Natural killer cell treated with Interleukin-12 subunit alpha and Interleukin-12 subunit beta and Interleukin-15 and Interleukin-18, amount 100 ng/mL, for 72 hours (primary cell): ENCODE results near the gene OIP5. TPM values are rescaled to one million over a fixed set of nuclear protein-coding genes. Genes with fewer than 3 reads are reported as not detected.
"Not testable (repeated sequence)": the region's sequence is repeated elsewhere in the genome, so short reads cannot be mapped to it uniquely, and the experiment has no call there.

Source experiments
- ATAC-seq, 2 donors: fragments of 150-1000 bp; cut with Tn5 transposase in 1 of 2; sonication (Bioruptor Pico), chemical (Tn5 transposase) in 1 of 2; 2 replicates each; pipeline ENCODE4 v1.10.0; 2021
- DNase-seq: peaks from one replicate; pipeline ENCODE4 v3.0.0; 2022; ENCODE audit warnings: low spot score
- H3K27ac Mint-ChIP-seq, 2 donors: 1 replicate in 1 of 2; 2 replicates in 1 of 2; pipeline ENCODE4 v1.8.0; 2022; ENCODE audit warnings: mixed read lengths in 2 of 2, mild to moderate bottlenecking in 1 of 2, moderate library complexity in 1 of 2
- H3K27me3 Mint-ChIP-seq, 2 donors: 1 replicate in 1 of 2; 2 replicates in 1 of 2; pipeline ENCODE4 v1.8.0; 2022; ENCODE audit warnings: mixed read lengths in 2 of 2
- H3K36me3 Mint-ChIP-seq: one replicate; pipeline ENCODE4 v1.8.0; 2022; ENCODE audit warnings: mixed read lengths
- H3K4me1 Mint-ChIP-seq, 2 donors: 1 replicate in 1 of 2; 2 replicates in 1 of 2; pipeline ENCODE4 v1.8.0; 2022; ENCODE audit warnings: low read depth in 2 of 2, mixed read lengths in 2 of 2, mild to moderate bottlenecking in 1 of 2
- H3K4me3 Mint-ChIP-seq: one replicate; pipeline ENCODE4 v1.8.0; 2022; ENCODE audit warnings: mixed read lengths
- H3K9me3 Mint-ChIP-seq: 2 replicates; pipeline ENCODE4 v1.8.0; 2022; ENCODE audit warnings: mixed read lengths
- total RNA-seq, 2 donors: library from RNA; stranded (reverse); gene quantifications; one replicate each; pipeline ENCODE4 v1.2.3, GENCODE V29; 2022

Gene OIP5
- total RNA-seq, 2 donors from 2014 or later: 8.2 to 15.1 TPM

DNA sequence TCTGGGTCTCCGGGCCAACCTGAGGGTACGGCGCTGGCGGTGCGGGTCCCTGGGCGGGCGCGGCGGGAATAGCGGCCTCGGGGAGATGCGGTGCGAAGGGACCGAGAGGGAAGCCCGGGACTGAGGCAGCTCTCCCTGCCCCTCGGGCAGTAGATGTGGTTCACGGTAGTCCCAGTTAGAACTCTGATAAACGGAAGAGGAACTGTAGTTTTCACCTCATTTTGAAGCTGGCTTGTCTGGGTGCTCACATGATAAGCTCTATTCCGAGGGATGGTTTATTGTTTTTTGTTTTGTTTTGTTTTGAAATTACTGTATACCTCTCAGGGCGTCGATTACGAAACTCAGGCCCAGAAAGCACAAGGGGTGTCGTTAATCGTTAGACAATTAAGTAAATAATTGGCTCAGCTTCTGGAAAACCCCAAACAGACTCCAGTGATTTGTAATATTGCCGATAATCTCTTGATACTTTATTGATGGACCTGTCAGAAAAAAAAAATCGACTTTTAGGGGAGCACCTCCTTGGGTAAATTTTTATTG is 703 bp upstream of the OIP5 start:
- Mint-ChIP-seq H3K9me3 (no peaks in the 10 kb centered on the region), H3K4me3 (peak overlapping the region; percentile 90), H3K36me3 (peaks cover 4% of the 10 kb centered on the region), H3K27ac (peak overlapping the region; percentile 85 to 86), H3K4me1 (peaks cover 25 to 36% of the 10 kb centered on the region in 2 donors), H3K27me3 (no peaks in the 10 kb centered on the region)
- ATAC-seq: peak in 1 of 2 donors; percentile 13
- no peak for DNase-seq

DNA sequence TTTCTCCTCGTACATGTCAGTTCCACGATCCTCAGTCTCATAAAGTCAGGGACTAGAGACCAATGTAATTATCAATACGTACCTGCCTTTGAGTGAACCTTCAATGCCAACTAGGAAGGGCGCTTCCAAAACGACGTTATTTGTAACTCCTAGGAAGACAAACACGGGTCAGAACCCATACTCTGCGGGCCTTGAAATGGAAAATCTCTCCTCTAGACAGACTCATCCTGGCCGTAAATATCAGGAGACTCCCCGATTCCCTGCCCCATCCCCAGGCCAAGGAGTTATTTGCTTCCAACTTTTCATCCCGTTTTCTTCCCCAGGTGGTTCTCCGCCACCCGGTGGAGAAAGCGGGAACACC is 578 bp downstream of the OIP5 start:
- ATAC-seq (no peak), DNase-seq (no peak)
- H3K4me1 Mint-ChIP-seq: peaks cover 25 to 29% of the 10 kb centered on the region in 2 donors
- no peaks in the 10 kb centered on the region for H3K9me3 Mint-ChIP-seq
- H3K27me3 Mint-ChIP-seq: no peaks in the 10 kb centered on the region
- no peaks in the 10 kb centered on the region for H3K36me3 Mint-ChIP-seq
- H3K4me3 Mint-ChIP-seq: peak overlapping the region; percentile 90
- peak overlapping the region; percentile 85 to 86 for H3K27ac Mint-ChIP-seq

DNA sequence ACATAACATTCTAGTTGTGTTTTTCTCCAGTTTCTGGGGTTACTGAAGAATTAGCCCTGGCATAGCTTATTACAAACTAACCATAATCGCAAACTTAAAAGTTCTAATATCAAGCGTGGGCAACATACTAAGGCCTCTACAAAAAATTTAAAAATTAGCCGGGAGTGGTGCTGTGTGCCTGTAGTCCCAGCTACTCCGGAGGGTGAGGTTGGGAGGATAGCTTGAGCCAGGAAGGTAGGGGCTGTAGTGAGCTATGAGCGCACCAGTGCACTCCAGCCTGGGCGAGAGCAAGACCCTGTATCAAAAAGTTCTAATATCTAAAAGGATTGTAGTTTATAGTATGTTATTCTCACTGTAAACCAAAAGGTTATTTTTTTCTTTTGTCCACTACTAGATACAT is 1.1 kb downstream of the OIP5 start:
- DNase-seq: no peak
- no peaks in the 10 kb centered on the region for H3K9me3 Mint-ChIP-seq
- H3K36me3 Mint-ChIP-seq: no peaks in the 10 kb centered on the region
- H3K27me3 Mint-ChIP-seq: no peaks in the 10 kb centered on the region
- H3K27ac Mint-ChIP-seq: peak overlapping the region; percentile 85 to 86
- peaks cover 24 to 25% of the 10 kb centered on the region in 2 donors for H3K4me1 Mint-ChIP-seq
- peak overlapping the region; percentile 90 for H3K4me3 Mint-ChIP-seq
- ATAC-seq: no peak

DNA sequence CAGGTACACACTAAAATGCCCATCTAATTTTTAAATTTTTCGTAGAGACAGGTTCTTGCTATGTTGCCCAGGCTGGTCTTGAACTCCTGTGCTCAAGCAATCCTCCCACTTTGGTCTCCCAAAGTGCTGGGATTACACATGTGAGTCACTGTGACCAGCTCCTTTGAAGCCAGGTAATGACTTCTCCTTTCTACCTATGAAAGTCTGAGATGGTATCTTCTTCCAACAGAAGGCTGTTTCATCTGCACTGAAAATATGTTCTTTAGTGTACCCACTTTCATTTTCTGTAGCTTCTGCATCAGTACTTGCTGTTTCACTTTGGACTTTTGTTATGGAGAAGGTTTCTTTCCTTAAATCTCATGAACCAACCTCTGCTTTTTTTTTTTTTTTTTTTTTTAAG is 8.8 kb downstream of the OIP5 start:
- H3K4me1 Mint-ChIP-seq: peaks cover 0 to 3% of the 10 kb centered on the region in 2 donors
- no peak overlapping the region for H3K27ac Mint-ChIP-seq
- ATAC-seq: no peak
- H3K36me3 Mint-ChIP-seq: no peaks in the 10 kb centered on the region
- H3K9me3 Mint-ChIP-seq: no peaks in the 10 kb centered on the region
- no peak overlapping the region for H3K4me3 Mint-ChIP-seq
- no peaks in the 10 kb centered on the region for H3K27me3 Mint-ChIP-seq
- DNase-seq: no peak

DNA sequence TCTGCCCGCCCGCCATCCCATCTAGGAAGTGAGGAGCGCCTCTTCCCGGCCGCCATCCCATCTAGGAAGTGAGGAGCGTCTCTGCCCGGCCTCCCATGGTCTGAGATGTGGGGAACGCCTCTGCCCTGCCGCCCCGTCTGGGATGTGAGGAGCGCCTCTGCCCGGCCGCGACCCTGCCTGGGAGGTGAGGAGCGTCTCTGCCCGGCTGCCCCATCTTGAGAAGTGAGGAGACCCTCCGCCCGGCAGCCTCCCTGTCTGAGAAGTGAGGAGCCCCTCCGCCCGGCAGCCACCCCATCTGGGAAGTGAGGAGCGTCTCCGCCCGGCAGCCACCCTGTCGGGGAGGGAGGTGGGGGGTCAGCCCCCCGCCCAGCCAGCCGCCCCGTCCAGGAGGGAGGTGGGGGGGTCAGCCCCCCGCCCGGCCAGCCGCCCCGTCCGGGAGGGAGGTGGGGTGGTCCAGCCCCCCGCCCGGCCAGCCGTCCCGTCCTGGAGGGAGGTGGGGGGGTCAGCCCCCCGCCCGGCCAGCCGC is 11.5 kb downstream of the OIP5 start:
- not testable (repeated sequence) for DNase-seq, H3K4me3 Mint-ChIP-seq, ATAC-seq, H3K36me3 Mint-ChIP-seq, H3K4me1 Mint-ChIP-seq, H3K9me3 Mint-ChIP-seq, H3K27ac Mint-ChIP-seq, H3K27me3 Mint-ChIP-seq

DNA sequence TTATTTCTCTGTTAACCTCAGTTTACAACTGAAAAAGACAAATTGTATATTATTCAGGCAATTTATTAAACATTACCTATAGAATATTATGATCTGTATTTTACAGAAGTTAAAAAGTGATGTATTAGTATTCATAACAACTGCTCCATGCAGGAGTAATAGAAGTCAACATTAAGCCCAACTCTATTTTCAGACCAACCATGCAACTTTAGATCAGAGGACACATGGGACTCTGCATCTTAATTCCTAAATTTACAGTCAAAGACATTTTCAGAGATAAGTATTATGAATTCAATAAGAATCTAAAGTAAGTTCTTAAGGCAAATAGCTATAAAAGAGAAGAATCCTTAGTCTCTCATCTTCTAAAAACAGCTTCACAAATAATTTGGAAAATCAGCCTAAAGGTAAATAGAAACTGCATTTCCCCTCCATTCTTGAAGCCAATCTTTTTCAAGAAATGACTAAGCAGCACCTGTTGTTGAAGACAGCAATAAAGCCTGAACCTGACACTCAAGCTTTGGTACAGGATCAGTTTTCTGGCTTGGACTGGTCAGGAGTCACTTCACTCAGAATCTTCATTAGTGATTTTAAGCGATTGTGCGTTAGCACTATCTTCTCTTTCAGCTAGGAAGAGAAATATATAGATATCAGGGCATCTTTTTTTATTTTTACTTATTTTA is 23.0 kb downstream of the OIP5 start:
- H3K4me3 Mint-ChIP-seq: no peak overlapping the region
- H3K27me3 Mint-ChIP-seq: no peaks in the 10 kb centered on the region
- no peak overlapping the region for H3K27ac Mint-ChIP-seq
- DNase-seq: no peak
- peaks cover 4% of the 10 kb centered on the region for H3K36me3 Mint-ChIP-seq
- no peaks in the 10 kb centered on the region for H3K4me1 Mint-ChIP-seq
- no peak for ATAC-seq
- no peaks in the 10 kb centered on the region for H3K9me3 Mint-ChIP-seq

DNA sequence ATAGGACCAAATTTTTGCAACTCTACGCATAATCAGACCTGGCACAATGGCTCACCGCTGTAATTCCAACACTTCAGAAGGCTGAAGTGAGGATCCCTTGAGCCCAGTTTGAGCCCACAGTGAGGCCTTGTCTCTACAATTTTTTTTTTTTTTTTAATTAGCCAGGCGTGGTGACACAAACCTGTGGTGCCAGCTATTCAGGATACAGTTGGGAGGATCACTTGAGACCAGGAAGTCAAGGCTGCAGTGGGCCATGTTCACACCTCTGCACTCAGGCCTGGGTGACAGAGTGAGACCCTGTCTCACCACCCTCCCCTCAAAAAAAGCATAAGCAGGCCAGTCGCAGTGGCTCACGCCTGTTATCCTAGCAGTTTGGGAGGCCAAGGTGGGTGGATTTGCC is 24.7 kb downstream of the OIP5 start:
- DNase-seq (no peak), ATAC-seq (no peak)
- peaks cover 0 to 8% of the 10 kb centered on the region in 2 donors for H3K4me1 Mint-ChIP-seq
- H3K4me3 Mint-ChIP-seq: no peak overlapping the region
- peaks cover 4% of the 10 kb centered on the region for H3K36me3 Mint-ChIP-seq
- H3K9me3 Mint-ChIP-seq: no peaks in the 10 kb centered on the region
- H3K27ac Mint-ChIP-seq: no peak overlapping the region
- no peaks in the 10 kb centered on the region for H3K27me3 Mint-ChIP-seq

DNA sequence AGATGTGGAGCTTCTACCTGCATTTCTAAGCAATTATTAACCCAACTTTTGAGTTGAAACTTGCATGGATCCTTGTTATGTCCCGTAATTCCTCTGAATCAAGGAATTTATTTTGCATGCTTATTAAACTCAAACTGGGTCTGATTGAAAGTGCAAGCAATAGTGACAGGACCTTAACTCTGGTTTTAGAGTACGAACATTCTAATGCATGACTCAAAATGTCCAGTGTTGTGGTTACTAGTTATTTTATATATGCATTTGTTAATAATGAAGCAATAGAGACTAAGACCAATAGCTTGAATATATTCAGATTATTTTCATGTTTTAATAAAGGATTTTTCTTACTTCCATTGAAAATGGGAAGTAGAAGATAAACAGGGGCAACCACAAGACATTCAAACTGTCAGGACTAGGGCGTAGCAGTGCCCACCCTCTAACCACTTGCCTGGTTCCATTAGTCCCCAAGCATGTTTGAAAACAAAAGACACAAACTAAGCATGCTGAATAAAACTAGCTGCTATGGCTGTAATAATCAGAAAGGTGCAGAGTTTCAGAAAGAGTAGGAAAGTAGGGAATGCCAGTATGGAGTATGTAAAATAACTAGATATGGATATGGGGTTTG is 28.1 kb downstream of the OIP5 start:
- ATAC-seq: no peak
- Mint-ChIP-seq H3K4me1 (peaks cover 0 to 14% of the 10 kb centered on the region in 2 donors), H3K4me3 (no peak overlapping the region), H3K27ac (no peak overlapping the region), H3K9me3 (no peaks in the 10 kb centered on the region), H3K36me3 (peaks cover 9% of the 10 kb centered on the region), H3K27me3 (no peaks in the 10 kb centered on the region)
- DNase-seq: no peak

DNA sequence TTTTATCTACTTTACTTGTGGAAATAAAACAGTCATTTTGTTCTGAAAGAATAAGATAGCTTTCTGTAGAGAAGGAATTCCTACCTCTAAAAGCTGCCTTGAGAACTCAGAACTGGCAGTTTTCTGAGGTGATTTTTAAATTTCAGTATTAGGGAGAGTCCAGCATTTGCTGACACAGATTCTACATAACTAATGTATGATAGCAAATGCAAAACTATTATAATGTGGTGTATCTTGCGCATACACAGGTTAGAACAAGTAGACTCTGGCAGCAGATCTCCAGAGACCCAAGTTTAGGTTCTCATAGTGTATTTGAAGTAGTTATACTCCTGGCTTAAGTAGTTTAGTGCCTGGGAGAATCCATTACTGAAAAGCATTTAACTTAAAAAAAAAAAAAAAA is 30.8 kb downstream of the OIP5 start:
- no peak for DNase-seq
- H3K4me1 Mint-ChIP-seq: peaks cover 0 to 14% of the 10 kb centered on the region in 2 donors
- peak overlapping the region in 1 of 2 donors; percentile 65 for H3K27ac Mint-ChIP-seq
- no peaks in the 10 kb centered on the region for H3K27me3 Mint-ChIP-seq
- no peak overlapping the region for H3K4me3 Mint-ChIP-seq
- H3K9me3 Mint-ChIP-seq: no peaks in the 10 kb centered on the region
- no peak for ATAC-seq
- H3K36me3 Mint-ChIP-seq: peaks cover 12% of the 10 kb centered on the region

DNA sequence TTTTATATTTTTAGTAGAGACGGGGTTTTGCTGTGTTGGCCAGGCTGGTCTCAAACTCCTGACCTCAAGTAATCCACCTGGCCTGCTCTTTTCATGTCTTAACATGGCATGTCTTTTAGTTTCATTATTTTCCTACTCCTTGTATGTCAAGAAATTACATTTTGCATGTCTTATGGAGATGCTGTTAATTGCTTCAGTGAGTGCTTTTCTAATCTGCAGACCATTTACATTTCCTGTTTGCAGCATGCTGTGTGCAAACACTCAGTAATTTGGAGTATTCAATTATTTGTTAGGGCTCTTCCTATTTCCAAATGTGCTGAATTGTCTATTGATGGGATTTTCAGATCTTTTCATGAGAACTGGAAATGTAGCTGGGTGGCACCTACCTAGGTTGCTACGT is 31.3 kb downstream of the OIP5 start:
- not testable (repeated sequence) for ATAC-seq

DNA sequence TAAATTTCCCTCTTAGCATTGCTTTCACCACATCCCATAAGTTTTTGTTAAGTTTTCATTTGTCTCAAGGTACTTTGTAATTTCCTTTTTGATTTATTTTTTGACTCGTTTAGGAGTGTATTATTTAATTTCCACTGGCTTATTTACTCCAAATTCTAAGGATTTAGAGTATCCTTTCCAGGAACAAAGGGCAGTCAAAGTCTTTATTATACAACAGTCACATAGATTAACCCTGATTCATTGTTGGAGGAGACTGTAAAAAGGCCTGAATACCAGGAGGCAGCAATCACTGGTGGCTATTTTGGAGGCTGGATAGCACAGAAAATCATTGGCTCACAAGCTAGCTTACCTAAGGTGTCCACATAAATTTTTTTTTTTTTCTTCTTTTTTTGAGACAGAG is 39.9 kb downstream of the OIP5 start:
- H3K4me3 Mint-ChIP-seq: no peak overlapping the region

More for the DNA sequence above, 31.3 kb downstream of the OIP5 start:
- not testable (repeated sequence) for H3K27me3 Mint-ChIP-seq, H3K9me3 Mint-ChIP-seq, H3K4me3 Mint-ChIP-seq, DNase-seq
- Mint-ChIP-seq H3K4me1 (peaks cover 0 to 14% of the 10 kb centered on the region in 2 donors), H3K36me3 (peaks cover 12% of the 10 kb centered on the region), H3K27ac (peak overlapping the region in 1 of 2 donors; percentile 65)

DNA sequence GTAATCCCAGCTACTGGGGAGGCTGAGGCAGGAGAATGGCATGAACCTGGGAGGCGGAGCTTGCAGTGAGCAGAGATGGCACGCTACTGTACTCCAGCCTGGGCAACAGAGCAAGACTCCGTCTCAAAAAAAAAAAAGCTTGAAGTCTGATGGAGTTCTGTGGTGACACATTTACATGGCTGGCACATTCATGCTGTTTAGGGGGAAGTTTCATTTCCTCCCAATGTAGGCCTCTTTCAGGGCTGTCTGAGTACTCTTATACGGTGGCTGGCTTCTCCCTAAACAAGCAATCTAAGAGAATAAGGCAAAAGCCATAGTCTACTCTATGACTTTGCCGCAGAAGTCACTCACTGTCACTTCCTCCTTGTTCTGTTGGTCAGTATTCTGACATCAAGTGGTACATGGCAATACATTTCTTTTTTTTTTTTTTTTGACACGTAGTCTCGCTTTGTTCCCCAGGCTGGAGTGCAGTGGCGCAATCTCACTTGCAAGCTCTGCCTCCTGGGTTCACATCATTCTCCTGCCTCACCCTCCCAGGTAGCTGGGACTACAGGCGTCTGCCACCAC is 41.2 kb downstream of the OIP5 start:
- ATAC-seq (peak; percentile 66 to 77), DNase-seq (no peak)
- Mint-ChIP-seq H3K27me3 (no peaks in the 10 kb centered on the region), H3K4me3 (no peak overlapping the region), H3K9me3 (no peaks in the 10 kb centered on the region), H3K36me3 (peaks cover 11% of the 10 kb centered on the region), H3K4me1 (peaks cover 21 to 23% of the 10 kb centered on the region in 2 donors), H3K27ac (peak overlapping the region; percentile 39 to 72)

More for the DNA sequence above, 39.9 kb downstream of the OIP5 start:
- Mint-ChIP-seq H3K27me3 (no peaks in the 10 kb centered on the region), H3K36me3 (peaks cover 5% of the 10 kb centered on the region), H3K4me1 (peaks cover 13 to 15% of the 10 kb centered on the region in 2 donors), H3K9me3 (no peaks in the 10 kb centered on the region), H3K27ac (peak overlapping the region in 1 of 2 donors; percentile 72)
- DNase-seq: no peak
- ATAC-seq: no peak

DNA sequence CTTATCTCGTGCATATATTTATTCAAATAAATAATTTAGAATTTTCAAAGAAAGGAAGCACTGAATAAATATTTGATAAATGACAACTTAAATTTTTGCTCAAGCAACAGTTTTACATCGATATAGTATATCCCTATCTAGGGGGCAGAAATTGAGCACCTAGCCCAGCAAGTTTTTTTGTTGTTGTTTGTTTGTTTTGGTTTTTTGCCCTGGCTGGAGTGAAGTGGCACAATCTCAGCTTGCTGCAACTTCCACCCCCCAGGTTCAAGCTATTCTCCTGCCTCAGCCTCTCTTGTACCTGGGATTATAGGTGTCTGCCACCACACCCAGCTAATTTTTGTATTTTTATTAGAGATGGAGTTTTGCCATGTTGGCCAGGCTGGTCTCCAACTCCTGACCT is 42.4 kb downstream of the OIP5 start:
- Mint-ChIP-seq H3K4me1 (peaks cover 25 to 26% of the 10 kb centered on the region in 2 donors), H3K4me3 (no peak overlapping the region), H3K9me3 (no peaks in the 10 kb centered on the region), H3K27ac (peak overlapping the region in 1 of 2 donors; percentile 72), H3K27me3 (no peaks in the 10 kb centered on the region), H3K36me3 (peaks cover 21% of the 10 kb centered on the region)
- no peak for DNase-seq
- ATAC-seq: no peak

DNA sequence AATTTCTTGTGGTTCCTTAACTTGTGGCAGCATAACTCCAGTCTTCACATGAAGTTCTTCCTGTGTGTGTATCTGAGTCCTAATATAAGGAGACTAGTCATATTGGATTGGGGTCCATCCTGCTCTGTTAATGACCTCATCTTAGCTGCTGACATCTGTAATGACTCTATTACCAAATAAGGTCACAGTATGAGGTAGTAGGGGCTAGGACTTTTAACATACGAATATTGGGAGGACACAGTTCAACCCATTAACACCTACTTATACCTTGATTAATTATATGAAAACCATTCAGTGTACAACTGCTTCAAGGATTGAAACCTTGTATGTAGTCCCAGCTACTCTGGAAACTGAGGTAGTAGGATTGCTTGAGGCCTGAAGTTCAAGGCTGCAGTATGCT is 43.9 kb downstream of the OIP5 start:
- Mint-ChIP-seq H3K9me3 (no peaks in the 10 kb centered on the region), H3K4me3 (no peak overlapping the region), H3K4me1 (peaks cover 31 to 37% of the 10 kb centered on the region in 2 donors), H3K27me3 (no peaks in the 10 kb centered on the region), H3K27ac (no peak overlapping the region), H3K36me3 (peaks cover 29% of the 10 kb centered on the region)
- ATAC-seq (no peak), DNase-seq (no peak)
